Caco-2 (cell line): Measurements from ENCODE around the gene MT1F. TPM values are rescaled to one million over a fixed set of nuclear protein-coding genes. Genes with fewer than 3 reads are reported as not detected.
"Not testable (repeated sequence)": the region's sequence is repeated elsewhere in the genome, so short reads cannot be mapped to it uniquely, and the experiment has no call there.

Experiments
- BruUV-seq: library from RNA; stranded (reverse); fragments of 400-500 nt; replicated peaks from 2 replicates; lab custom pipeline; 2021; lab: Mats Ljungman, UMichigan
- CTCF ChIA-PET: fragments of 300-600 bp; sonication (Branson Sonifier 250); formaldehyde crosslinking; loops from one replicate; lab custom pipeline; 2022; ENCODE audit warnings: antibody characterized with exemption; lab: Charles Lee
- POLR2A ChIA-PET: fragments of 300-600 bp; sonication (Branson Sonifier 250); formaldehyde crosslinking; loops from one replicate; lab custom pipeline; 2022; ENCODE audit warnings: antibody characterized with exemption; lab: Charles Lee
- DNase-seq, 2 experiments: peaks; one replicate each; pipeline versions ENCODE4 v3.0.0 to v3.0.0-alpha.2; 2020 to 2022
- H3K27me3 ChIP-seq: replicated peaks from 2 replicates; pipeline ENCODE4 v1.6.0; 2011; ENCODE audit warnings: low read length; ENCODE audit not compliant: control insufficient read depth, insufficient read depth
- H3K36me3 ChIP-seq: 2 replicates; pipeline ENCODE4 v1.5.1; 2011; ENCODE audit warnings: low read length; ENCODE audit not compliant: control insufficient read depth, insufficient read depth
- H3K4me1 ChIP-seq: fragments of 250-450 bp; sonication (Bioruptor Pico); 2 replicates; pipeline ENCODE4 v1.5.1; 2020; ENCODE audit warnings: mild to moderate bottlenecking
- H3K4me3 ChIP-seq: 2 replicates; pipeline ENCODE4 v1.5.1; 2011; ENCODE audit warnings: low read depth, mild to moderate bottlenecking, control low read depth, low read length
- H3K9me3 ChIP-seq: fragments of 250-450 bp; sonication (Bioruptor Pico); 2 replicates; pipeline ENCODE4 v1.5.1; 2020; ENCODE audit warnings: mild to moderate bottlenecking, moderate library complexity
- H3K27ac Mint-ChIP-seq: one replicate; pipeline ENCODE4 v1.8.0; 2022; ENCODE audit warnings: mixed read lengths; ENCODE audit not compliant: unreplicated experiment
- H3K27me3 Mint-ChIP-seq: one replicate; pipeline ENCODE4 v1.8.0; 2022; ENCODE audit warnings: mixed read lengths; ENCODE audit not compliant: insufficient read depth, unreplicated experiment
- H3K36me3 Mint-ChIP-seq: one replicate; pipeline ENCODE4 v1.8.0; 2022; ENCODE audit warnings: mild to moderate bottlenecking, mixed read lengths; ENCODE audit not compliant: insufficient read depth, unreplicated experiment
- H3K4me1 Mint-ChIP-seq: one replicate; pipeline ENCODE4 v1.8.0; 2022; ENCODE audit warnings: low read depth, mixed read lengths; ENCODE audit not compliant: unreplicated experiment
- H3K4me3 Mint-ChIP-seq: one replicate; pipeline ENCODE4 v1.8.0; 2022; ENCODE audit warnings: mild to moderate bottlenecking, moderate library complexity, mixed read lengths; ENCODE audit not compliant: unreplicated experiment
- H3K9me3 Mint-ChIP-seq: one replicate; pipeline ENCODE4 v1.8.0; 2022; ENCODE audit warnings: mixed read lengths; ENCODE audit not compliant: unreplicated experiment
- CTCF ChIP-seq, 2 experiments: fragments of 200-600 bp in 1 of 2; IDR thresholded peaks; 1 replicate in 1 of 2; 2 replicates in 1 of 2; pipeline versions ENCODE4 v1.5.1 to v1.8.0; 2011 to 2022; ENCODE audit warnings: antibody characterized with exemption in 1 of 2, control low read depth in 1 of 2, inconsistent platforms in 1 of 2, low read depth in 1 of 2, low read length in 1 of 2, mild to moderate bottlenecking in 1 of 2, moderate library complexity in 1 of 2; ENCODE audit not compliant: insufficient read depth in 1 of 2, severe bottlenecking in 1 of 2, unreplicated experiment in 1 of 2
- intact Hi-C: fragments of 100-400 bp; cut with micrococcal nuclease; formaldehyde crosslinking; loops from one replicate; pipeline ENCODE4 v1.10.0; 2022; ENCODE audit not compliant: unreplicated experiment
- total RNA-seq: library from RNA; stranded (reverse); gene quantifications from 2 replicates; pipeline ENCODE4 v1.2.3, GENCODE V29; 2022

MT1F gene
- total RNA-seq, 1 experiment from 2014 or later, result 12.5 TPM

- BruUV-seq, result no TSS peak
- intact Hi-C loops, result no loop called here
- Mint-ChIP-seq H3K27ac (no peak overlapping the region), H3K4me1 (no peaks in the 10 kb centered on the region), H3K27me3 (peaks cover 57% of the 10 kb centered on the region), H3K4me3 (no peak overlapping the region), H3K36me3 (no peaks in the 10 kb centered on the region), H3K9me3 (no peaks in the 10 kb centered on the region)
- no peak overlapping the region for H3K4me3 ChIP-seq
- no peak for TF ChIP-seq CTCF (IDR thresholded peaks at IDR 0.05; ENCODE audit: insufficient read depth in 1 of 2, low read depth in 1 of 2, low read length in 1 of 2, severe bottlenecking in 1 of 2, unreplicated experiment in 1 of 2)
- peaks cover 7% of the 10 kb centered on the region for H3K4me1 ChIP-seq
- POLR2A ChIA-PET, result no interaction called here
- DNase-seq, result no peak
- peaks cover 3% of the 10 kb centered on the region for H3K27me3 ChIP-seq
- H3K36me3 ChIP-seq, result no peaks in the 10 kb centered on the region
- CTCF ChIA-PET, result interaction anchor here (0.6 to 1.1 kb wide), 3 partner anchors 13 to 69 kb away, joined by 4 to 5 read pairs (median 4); no protein-coding TSS in a partner anchor
- no peaks in the 10 kb centered on the region for H3K9me3 ChIP-seq
Measured at GRCh38 chr16:56669840-56670619, 12.3 kb downstream of the MT1F start.

GRCh38 chr16:56670620-56670934, 12.8 kb downstream of the MT1F start:
- H3K9me3 ChIP-seq, result no peaks in the 10 kb centered on the region
- no peak for TF ChIP-seq CTCF (IDR thresholded peaks at IDR 0.05; ENCODE audit: insufficient read depth in 1 of 2, low read depth in 1 of 2, low read length in 1 of 2, severe bottlenecking in 1 of 2, unreplicated experiment in 1 of 2)
- ChIA-PET POLR2A (no interaction called here), CTCF (interaction anchor here (0.6 to 1.1 kb wide), 2 partner anchors 13 to 31 kb away, joined by 4 read pairs; no protein-coding TSS in a partner anchor)
- Mint-ChIP-seq H3K4me1 (no peaks in the 10 kb centered on the region), H3K36me3 (no peaks in the 10 kb centered on the region), H3K27me3 (peaks cover 54% of the 10 kb centered on the region), H3K27ac (no peak overlapping the region), H3K9me3 (no peaks in the 10 kb centered on the region), H3K4me3 (no peak overlapping the region)
- no peak for DNase-seq
- no TSS peak for BruUV-seq
- no peaks in the 10 kb centered on the region for H3K36me3 ChIP-seq
- no peak overlapping the region for H3K4me3 ChIP-seq
- H3K27me3 ChIP-seq, result peaks cover 3% of the 10 kb centered on the region
- intact Hi-C loops, result no loop called here
- H3K4me1 ChIP-seq, result peaks cover 7% of the 10 kb centered on the region

GRCh38 chr16:56671691-56672090, 13.9 kb downstream of the MT1F start:
- POLR2A ChIA-PET, H3K4me3 Mint-ChIP-seq: not testable (repeated sequence)
- CTCF ChIA-PET, result interaction anchor here (1.0 to 3.2 kb wide), 2 partner anchors 30 to 68 kb away, joined by 3 to 22 read pairs; no protein-coding TSS in a partner anchor

GRCh38 chr16:56672171-56672570, 14.4 kb downstream of the MT1F start:
- peaks cover 47% of the 10 kb centered on the region for H3K27me3 Mint-ChIP-seq
- POLR2A ChIA-PET, H3K4me3 ChIP-seq, H3K27me3 ChIP-seq, H3K4me1 Mint-ChIP-seq, BruUV-seq, H3K36me3 Mint-ChIP-seq, H3K4me3 Mint-ChIP-seq, intact Hi-C loops, H3K27ac Mint-ChIP-seq, H3K9me3 Mint-ChIP-seq, H3K9me3 ChIP-seq, DNase-seq, H3K4me1 ChIP-seq, H3K36me3 ChIP-seq: not testable (repeated sequence)
- CTCF ChIA-PET, result interaction anchor here (1.0 to 3.2 kb wide), 2 partner anchors 29 to 68 kb away, joined by 3 to 22 read pairs; no protein-coding TSS in a partner anchor

More at GRCh38 chr16:56671691-56672090, 13.9 kb downstream of the MT1F start:
- DNase-seq, H3K27ac Mint-ChIP-seq, BruUV-seq, H3K36me3 ChIP-seq, intact Hi-C loops, H3K9me3 Mint-ChIP-seq, H3K27me3 ChIP-seq, H3K9me3 ChIP-seq, H3K4me1 ChIP-seq, H3K4me1 Mint-ChIP-seq, H3K4me3 ChIP-seq, H3K36me3 Mint-ChIP-seq: not testable (repeated sequence)
- peaks cover 47% of the 10 kb centered on the region for H3K27me3 Mint-ChIP-seq
